ENCODE results near the gene VPS35L.

VPS35L gene

GRCh38 chr16:19599968-19600716, 44.6 kb downstream of the VPS35L start:
- ChIA-PET CTCF (interaction anchor here (0.5 to 4.1 kb wide), 5 partner anchors 9 to 286 kb away, joined by 3 to 33 read pairs (median 4); partner anchors contain the start of gene GPRC5B), POLR2A (ENCODE audit: low non-redundant PET) (no interaction called here)
- TF ChIP-seq CTCF (conservative IDR thresholded peaks at IDR 0.05; ENCODE audit: low read depth), result no peak
- H3K27ac ChIP-seq, result peak overlapping the region; percentile 39; the same call in 1 of the 2 replicates
- DNase-seq (ENCODE audit: low spot score), result no peak

GRCh38 chr16:19601083-19601976, 45.8 kb downstream of the VPS35L start:
- peak; percentile 56; the same call in 1 of the 2 replicates for TF ChIP-seq CTCF (conservative IDR thresholded peaks at IDR 0.05; ENCODE audit: low read depth)
- H3K27ac ChIP-seq, result peak overlapping the region; percentile 34; the same call in 1 of the 2 replicates
- DNase-seq (ENCODE audit: low spot score), result peak; percentile 31
- ChIA-PET CTCF (interaction anchor here (0.6 to 4.1 kb wide), 14 partner anchors 8 to 322 kb away, joined by 3 to 33 read pairs (median 4); partner anchors contain the start of gene GPRC5B), POLR2A (ENCODE audit: low non-redundant PET) (no interaction called here)

- no peak for TF ChIP-seq CTCF (conservative IDR thresholded peaks at IDR 0.05; ENCODE audit: low read depth)
- no peak overlapping the region for H3K27ac ChIP-seq
- no peak for DNase-seq (ENCODE audit: low spot score)
- ChIA-PET CTCF (interaction anchor here (0.7 kb wide), 1 partner anchor 776 kb away, joined by 3 read pairs; no protein-coding TSS in a partner anchor), POLR2A (ENCODE audit: low non-redundant PET) (no interaction called here)
Measured at GRCh38 chr16:19604911-19605310, 49.4 kb downstream of the VPS35L start.

- no peak for TF ChIP-seq CTCF (conservative IDR thresholded peaks at IDR 0.05; ENCODE audit: low read depth)
- ChIA-PET CTCF (interaction anchor here (0.7 kb wide), 1 partner anchor 46 kb away, joined by 8 read pairs; no protein-coding TSS in a partner anchor), POLR2A (ENCODE audit: low non-redundant PET) (no interaction called here)
- no peak overlapping the region for H3K27ac ChIP-seq
- no peak for DNase-seq (ENCODE audit: low spot score)
Measured at GRCh38 chr16:19605701-19606100, 50.2 kb downstream of the VPS35L start.

- no peak overlapping the region for H3K27ac ChIP-seq
- POLR2A ChIA-PET (ENCODE audit: low non-redundant PET), result no interaction called here
- no peak for DNase-seq (ENCODE audit: low spot score)
- CTCF ChIA-PET, result no interaction called here
- TF ChIP-seq CTCF (conservative IDR thresholded peaks at IDR 0.05; ENCODE audit: low read depth), result no peak
Measured at GRCh38 chr16:19607616-19608280, 52.2 kb downstream of the VPS35L start.

- H3K27ac ChIP-seq, result no peak overlapping the region
- TF ChIP-seq CTCF (conservative IDR thresholded peaks at IDR 0.05; ENCODE audit: low read depth), result no peak
- no peak for DNase-seq (ENCODE audit: low spot score)
- POLR2A ChIA-PET (ENCODE audit: low non-redundant PET), result no interaction called here
- CTCF ChIA-PET, result interaction anchor here (0.9 kb wide), 1 partner anchor 8 kb away, joined by 4 read pairs; no protein-coding TSS in a partner anchor
Measured at GRCh38 chr16:19609359-19609758, 53.9 kb downstream of the VPS35L start.
